GM18858 (cell line): ENCODE results near the gene PLCD1.
"Not testable (repeated sequence)": the region's sequence is repeated elsewhere in the genome, so short reads cannot be mapped to it uniquely, and the experiment has no call there.

ENCODE experiments used
- ATAC-seq: cut with Tn5 transposase; IDR thresholded peaks from one replicate; pipeline ENCODE4 v1.9.1; 2021; ENCODE audit not compliant: unreplicated experiment

Gene PLCD1

GRCh38 chr3:37988376-37988775 lies 41.1 kb downstream of the PLCD1 start:
- ATAC-seq, result not testable (repeated sequence)

DNA sequence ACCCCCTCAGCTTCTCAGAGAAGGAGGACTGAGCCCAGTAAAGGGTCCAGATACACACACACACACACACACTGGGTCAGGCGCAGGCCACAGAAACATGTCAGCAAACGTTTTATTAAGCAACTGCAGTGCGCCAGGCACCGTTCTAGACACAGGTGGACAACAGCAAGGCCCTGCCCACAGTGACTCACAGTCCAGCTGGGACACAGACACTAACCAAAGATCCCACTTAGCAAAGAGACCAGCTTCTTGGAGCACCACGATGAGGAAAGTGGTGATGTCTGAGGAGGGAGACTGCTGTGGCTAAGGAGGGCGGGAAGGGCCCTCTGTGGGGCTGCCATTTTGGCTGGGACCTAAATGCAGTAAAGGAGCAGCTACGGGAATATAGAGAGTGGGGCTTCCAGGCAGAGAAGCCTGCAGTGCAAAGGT lies 41.7 kb downstream of the PLCD1 start:
- no peak for ATAC-seq

DNA sequence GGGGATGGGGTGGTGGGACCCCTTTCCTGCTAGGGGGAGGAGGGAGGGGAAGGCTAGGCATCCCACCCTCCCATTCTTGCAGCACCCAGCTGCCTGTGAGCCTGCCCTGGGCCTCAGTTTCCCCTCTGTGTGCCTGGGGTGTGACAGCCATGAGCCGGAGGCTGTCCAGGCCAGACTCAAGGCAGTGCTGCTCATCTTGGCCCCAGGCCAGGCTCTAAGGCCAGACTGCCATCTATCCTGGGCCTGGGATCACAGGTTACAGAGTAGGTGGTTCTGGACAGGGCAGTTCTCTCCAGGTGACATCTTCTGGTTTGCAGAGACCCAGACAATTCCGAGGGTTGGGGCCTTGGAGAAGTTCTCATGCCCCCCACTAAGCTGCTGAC lies 42.1 kb downstream of the PLCD1 start:
- ATAC-seq, result no peak

DNA sequence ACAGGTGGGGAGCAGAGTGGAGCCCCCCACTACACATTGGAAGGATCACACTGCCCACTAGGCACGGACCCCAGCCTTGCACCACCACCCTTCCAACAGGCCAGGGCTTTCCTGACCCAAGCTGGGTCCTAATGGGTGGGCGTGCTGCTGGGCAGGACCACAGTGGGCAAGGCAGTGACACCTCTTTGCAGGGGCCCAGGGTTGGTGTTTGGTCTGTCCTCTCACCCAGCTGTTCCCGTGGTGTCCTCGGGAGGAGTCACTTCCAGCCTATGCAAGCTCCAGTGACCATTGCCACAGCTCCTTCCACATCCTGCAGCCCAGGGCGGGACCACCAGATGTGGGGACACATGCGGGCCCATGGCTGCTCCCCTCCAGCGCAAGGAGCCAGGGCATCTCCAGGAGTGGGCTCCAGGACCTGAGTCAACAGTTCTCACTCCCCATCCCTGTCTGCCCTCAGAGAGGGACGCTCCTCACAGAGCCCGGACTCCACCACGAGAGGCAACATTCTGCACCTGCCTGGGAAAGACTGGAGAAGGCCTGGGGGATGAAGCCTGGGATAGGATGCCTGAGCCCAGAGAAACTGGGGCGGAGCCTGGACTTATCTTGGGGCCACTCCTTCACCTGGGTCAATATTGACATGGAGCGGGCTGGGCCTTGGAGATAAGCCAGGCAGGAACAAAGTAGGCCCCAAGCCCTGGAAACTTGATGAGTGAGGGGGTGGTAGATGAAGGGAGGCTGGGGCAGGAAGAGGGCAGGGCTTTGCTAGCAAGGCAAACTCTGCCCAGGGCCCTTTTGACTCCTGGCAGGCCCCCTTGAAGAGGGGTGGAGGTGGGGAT lies 42.7 kb downstream of the PLCD1 start:
- no peak for ATAC-seq

- ATAC-seq, result no peak
Measured at GRCh38 chr3:37985637-37986320, 43.7 kb downstream of the PLCD1 start.

DNA sequence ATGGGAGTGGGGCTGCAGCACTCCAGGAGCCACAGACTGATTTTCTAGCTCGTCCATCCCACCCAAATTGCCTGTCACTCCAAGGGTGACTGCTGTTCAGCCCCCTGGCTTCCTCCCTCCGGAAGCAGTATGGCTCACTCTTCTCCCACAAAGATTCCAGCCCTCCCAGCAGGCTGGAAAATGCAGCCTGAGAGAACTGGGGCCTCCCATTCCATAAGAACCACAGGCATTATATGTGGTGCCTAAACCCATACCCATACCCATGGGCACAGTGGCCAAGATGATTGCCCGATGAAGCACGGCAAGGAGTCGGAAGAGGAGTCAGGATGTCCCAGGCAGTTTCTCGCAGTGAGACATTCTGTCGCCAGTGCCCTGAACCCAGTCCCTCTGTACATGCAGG lies 44.8 kb downstream of the PLCD1 start:
- ATAC-seq, result no peak

DNA sequence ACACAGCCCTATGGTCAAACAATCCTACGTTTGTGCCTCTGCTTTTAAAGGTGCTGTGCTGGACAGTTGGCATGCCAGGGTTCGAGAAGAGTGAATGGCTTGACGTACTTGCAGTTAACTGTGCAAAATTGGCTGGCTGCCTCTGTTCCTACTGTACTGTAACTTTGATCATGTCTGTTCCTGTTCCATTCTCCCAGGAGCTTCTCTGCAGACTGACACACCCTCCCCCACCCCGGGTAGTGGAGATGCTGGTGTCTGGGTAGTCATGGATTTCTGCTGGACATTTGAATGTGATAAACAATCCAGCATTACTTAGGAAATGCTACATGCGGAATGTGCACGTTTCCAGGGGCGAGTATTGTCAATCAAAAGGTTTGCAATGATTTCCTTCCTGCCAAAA lies 45.4 kb downstream of the PLCD1 start:
- no peak for ATAC-seq

GRCh38 chr3:37982331-37982730 lies 47.1 kb downstream of the PLCD1 start:
- ATAC-seq, result no peak

DNA sequence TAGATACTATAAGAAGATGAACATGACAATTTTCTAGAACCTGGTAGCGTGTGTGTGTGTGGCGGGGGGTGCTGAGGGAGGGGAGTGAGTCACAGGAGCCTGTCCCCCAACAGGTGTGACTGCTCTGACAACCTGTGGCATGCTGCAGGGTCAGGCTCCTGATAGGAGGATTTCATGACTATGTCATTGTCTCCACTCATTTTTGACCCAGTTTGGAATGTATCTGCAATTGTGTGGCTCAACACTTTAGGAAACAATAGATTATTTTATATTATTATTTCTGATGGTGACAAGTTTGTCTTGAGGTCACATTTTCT lies 48.1 kb downstream of the PLCD1 start:
- no peak for ATAC-seq

GRCh38 chr3:37980462-37981347 lies 48.7 kb downstream of the PLCD1 start:
- no peak for ATAC-seq

GRCh38 chr3:37979541-37980461 lies 49.6 kb downstream of the PLCD1 start:
- no peak for ATAC-seq

DNA sequence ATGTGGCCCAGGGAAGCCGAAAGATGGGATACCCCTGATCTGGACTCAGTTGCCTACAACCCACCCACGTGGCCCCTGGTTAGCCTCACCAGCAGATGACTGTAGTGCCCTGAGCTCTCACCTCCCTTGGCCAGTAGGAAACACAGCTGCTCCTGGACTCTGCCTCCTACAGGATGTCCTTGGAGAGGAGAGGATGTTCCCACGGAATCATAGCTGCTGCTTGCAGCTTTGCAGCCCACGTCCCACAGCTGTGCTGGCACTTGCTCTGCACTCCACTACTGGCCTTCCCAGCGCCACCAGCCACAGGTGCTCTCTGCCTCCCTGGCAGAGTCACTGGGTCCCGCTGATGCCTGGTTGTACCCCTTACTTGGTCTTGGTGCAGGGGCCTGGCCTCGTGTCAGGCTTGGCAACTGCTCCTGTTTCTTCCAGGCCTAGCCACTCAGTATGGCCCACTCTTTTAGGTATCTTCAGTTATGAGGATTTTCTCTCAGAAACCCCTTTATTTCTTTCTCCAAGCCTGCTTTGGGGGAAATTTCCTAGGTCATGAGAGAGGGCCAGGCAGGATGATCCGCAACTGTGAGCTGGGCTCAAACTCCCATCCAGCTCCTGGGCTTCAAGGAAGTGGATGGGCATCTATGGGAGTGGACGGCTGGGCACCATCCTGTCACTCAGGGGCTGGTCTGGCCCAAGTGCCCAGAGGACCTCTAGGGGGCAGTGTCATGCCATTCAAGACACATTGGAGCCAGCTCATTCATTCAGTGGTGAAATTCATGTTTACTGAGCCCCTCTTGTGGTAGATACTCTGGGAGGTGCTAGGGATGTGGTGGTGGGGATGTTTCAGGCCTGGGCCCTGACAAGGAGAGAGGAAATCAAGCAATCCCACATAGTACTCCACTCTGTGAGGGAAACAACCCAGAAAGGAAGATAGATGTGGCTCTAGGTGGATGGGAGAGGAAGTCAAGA lies 55.0 kb downstream of the PLCD1 start:
- no peak for ATAC-seq

- no peak for ATAC-seq
Measured at GRCh38 chr3:37973246-37974054, 56.0 kb downstream of the PLCD1 start.

DNA sequence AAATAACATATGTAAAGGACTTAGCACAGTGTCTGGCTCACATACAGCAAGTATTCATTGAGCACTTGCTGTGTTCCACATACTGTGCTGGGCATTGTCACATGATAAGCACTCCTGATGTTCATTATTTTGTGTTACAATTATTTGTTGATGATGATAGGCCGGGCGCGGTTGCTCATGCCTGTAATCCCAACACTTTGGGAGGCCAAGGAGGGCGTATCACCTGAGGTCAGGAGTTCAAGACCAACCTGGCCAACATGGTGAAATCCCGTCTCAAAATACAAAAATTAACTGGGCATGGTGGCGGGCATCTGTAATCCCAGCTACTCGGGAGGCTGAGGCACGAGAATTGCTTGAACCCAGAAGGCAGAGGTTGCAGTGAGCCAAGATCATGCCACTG lies 57.4 kb downstream of the PLCD1 start:
- ATAC-seq, result not testable (repeated sequence)

DNA sequence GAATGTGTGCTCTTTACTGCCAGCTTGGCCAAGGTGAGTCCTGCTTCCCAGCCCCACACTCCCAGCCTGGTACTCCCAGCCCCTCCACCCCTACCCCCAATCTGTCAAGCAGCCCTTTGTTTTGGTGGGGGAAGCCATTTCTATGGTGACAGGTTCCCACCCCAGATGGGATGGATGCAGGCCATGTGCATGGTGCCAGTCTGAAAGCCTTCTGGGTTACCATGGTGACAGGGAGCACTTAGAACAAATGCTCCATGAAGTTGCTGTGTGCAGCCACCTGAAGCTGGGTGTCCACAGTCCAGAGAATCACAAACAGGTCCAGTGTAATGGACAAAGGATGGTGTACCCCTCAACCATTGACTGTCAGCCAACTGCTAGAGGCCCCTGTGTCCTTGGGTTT lies 58.0 kb downstream of the PLCD1 start:
- ATAC-seq, result no peak

DNA sequence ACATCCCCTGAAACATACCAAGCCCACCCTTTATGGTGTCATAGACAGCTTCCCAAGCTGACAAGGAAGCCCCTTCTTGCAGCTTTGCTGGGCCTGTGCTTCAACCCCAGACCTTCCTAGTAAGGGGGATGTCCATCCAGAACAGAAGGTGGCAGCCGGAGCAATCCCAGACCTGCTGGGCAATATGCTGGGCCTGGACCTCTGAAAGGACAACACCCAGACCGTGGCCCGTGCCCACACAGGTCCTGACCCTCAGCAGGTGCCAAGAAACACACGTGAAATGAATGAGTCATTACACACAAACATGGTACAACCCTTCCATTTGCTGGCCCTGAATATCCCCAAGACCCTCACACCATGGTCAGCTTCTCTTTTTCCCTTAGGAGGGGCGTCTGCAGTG lies 58.6 kb downstream of the PLCD1 start:
- ATAC-seq, result no peak

DNA sequence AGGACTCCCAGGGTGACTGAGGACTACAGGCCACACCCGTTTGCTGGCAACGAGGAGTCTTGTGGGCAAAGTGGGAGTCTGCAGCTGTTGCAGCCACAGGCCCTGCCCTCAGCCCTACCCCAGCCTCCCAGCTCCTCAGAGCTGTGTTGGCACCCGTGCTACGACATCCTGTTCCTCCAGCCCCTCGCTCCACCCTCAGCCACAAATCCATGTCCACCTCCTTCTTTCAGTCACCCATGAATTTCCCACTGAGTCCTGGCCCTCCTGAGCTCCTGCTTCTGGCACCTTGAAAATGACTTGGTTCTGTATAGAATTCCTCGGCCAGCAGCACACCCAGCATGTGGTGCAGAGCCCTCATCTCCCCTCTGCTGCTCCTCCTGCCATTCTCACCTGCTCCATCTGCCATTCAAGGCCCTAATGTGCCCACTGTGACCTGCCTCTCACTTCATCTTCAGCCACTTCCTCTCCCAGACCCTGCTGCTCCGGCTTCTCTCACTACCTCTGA lies 59.8 kb downstream of the PLCD1 start:
- ATAC-seq, result no peak

DNA sequence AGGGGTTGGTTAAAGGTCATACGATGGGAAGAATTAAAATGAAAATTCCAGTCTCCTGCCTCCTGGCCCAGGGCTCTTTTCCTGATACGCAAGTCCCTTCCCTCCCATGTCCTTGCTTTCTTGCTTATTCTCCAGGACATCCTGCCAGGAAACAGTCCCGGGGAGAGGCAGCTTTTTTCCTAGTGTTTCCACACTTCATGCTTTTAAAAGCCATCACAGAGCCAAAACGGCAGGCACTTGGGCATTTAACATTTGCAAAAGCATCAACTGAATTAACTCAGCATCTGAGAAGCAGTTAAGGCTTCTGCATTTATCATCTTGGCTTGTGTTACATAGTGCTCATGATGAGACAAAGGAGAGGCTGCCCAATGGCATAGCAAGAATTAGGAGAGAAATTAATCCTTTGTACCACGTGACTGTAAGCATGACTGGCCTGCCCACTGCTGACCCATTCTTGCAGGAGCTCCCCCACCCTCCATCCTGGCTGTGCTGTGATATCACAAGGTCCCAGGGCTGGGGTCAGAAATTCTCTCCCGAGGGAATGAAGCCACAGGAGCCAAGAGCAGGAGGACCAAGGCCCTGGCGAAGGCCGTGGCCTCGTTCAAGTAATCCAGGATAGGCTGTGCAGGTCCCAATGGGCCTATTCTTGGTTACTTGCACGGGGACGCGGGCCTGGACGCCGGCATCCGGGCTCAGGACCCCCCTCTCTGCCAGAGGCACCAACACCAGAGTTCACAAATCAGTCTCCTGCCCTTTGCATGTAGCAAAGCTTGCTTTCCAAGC lies 60.4 kb downstream of the PLCD1 start:
- no peak for ATAC-seq
